MM.1S (cell line): ENCODE results near the gene HIVEP1.

Source experiments
- DNase-seq: peaks from one replicate; pipeline ENCODE4 v3.0.0-alpha.2; 2015
- H2AFZ ChIP-seq: fragments of 300-600 bp; sonication (generic); 2 replicates; pipeline ENCODE4 v1.6.0; 2016; ENCODE audit warnings: antibody characterized with exemption, low read length
- H3F3A ChIP-seq: fragments of 300-600 bp; sonication (generic); 2 replicates; pipeline ENCODE4 v1.6.1; 2016; ENCODE audit warnings: mild to moderate bottlenecking, antibody characterized with exemption, low read length, moderate library complexity, mixed read lengths; ENCODE audit not compliant: insufficient read depth
- H3K27ac ChIP-seq: fragments of 300-600 bp; sonication (generic); 2 replicates; pipeline ENCODE4 v1.5.1; 2016; ENCODE audit warnings: mild to moderate bottlenecking, low read length
- H3K27me3 ChIP-seq: fragments of 300-600 bp; sonication (generic); replicated peaks from 2 replicates; pipeline ENCODE4 v1.6.0; 2016; ENCODE audit warnings: low read length; ENCODE audit not compliant: insufficient read depth
- H3K36me3 ChIP-seq: fragments of 300-600 bp; sonication (generic); replicated peaks from 2 replicates; pipeline ENCODE4 v1.6.1; 2016; ENCODE audit warnings: mild to moderate bottlenecking, low read length, mixed read lengths; ENCODE audit not compliant: insufficient read depth
- H3K4me1 ChIP-seq: fragments of 300-600 bp; sonication (generic); 2 replicates; pipeline ENCODE4 v1.6.1; 2016; ENCODE audit warnings: low read length, mixed read lengths
- H3K4me2 ChIP-seq: fragments of 300-600 bp; sonication (generic); 2 replicates; pipeline ENCODE4 v1.6.0; 2016; ENCODE audit warnings: low read depth, low read length
- H3K4me3 ChIP-seq: fragments of 300-600 bp; sonication (generic); 2 replicates; pipeline ENCODE4 v1.5.1; 2016; ENCODE audit warnings: low read length, mixed read lengths
- H3K79me2 ChIP-seq: fragments of 300-600 bp; sonication (generic); 2 replicates; pipeline ENCODE4 v1.6.1; 2016; ENCODE audit warnings: mixed run types, low read length, mixed read lengths
- H3K9ac ChIP-seq: fragments of 300-600 bp; sonication (generic); 2 replicates; pipeline ENCODE4 v1.6.1; 2016; ENCODE audit warnings: low read length, mixed read lengths
- H3K9me2 ChIP-seq: fragments of 300-600 bp; sonication (generic); replicated peaks from 2 replicates; pipeline ENCODE4 v1.6.1; 2016; ENCODE audit warnings: mild to moderate bottlenecking, low read length, mixed read lengths; ENCODE audit not compliant: insufficient read depth
- H3K9me3 ChIP-seq: fragments of 300-600 bp; sonication (generic); replicated peaks from 2 replicates; pipeline ENCODE4 v1.6.1; 2016; ENCODE audit warnings: mild to moderate bottlenecking, low read length, mixed read lengths; ENCODE audit not compliant: insufficient read depth
- H4K20me1 ChIP-seq: fragments of 300-600 bp; sonication (generic); 2 replicates; pipeline ENCODE4 v1.6.1; 2016; ENCODE audit warnings: mild to moderate bottlenecking, low read length, moderate library complexity, mixed read lengths; ENCODE audit not compliant: insufficient read depth
- CTCF ChIP-seq: fragments of 300-600 bp; sonication (generic); IDR thresholded peaks from 2 replicates; pipeline ENCODE4 v1.5.1; 2016; ENCODE audit warnings: antibody characterized with exemption, low read length, mixed read lengths
- EZH2 ChIP-seq: fragments of 300-600 bp; sonication (generic); optimal IDR thresholded peaks from 2 replicates; pipeline ENCODE3; 2017; ENCODE audit warnings: low read depth, mild to moderate bottlenecking, antibody characterized with exemption, low read length, mixed read lengths
- EZH2phosphoT487 ChIP-seq: fragments of 300-600 bp; sonication (generic); IDR thresholded peaks from 2 replicates; pipeline ENCODE4 v1.6.1; 2018; ENCODE audit warnings: antibody characterized with exemption, low read length

The HIVEP1 gene

GRCh38 chr6:12163744-12164507 is 151.8 kb downstream of the HIVEP1 start:
- Histone ChIP-seq H3K9ac (no peak overlapping the region), H3K27me3 (no peaks in the 10 kb centered on the region), H3K4me3 (no peak overlapping the region), H3K27ac (no peak overlapping the region), H3F3A (no peaks in the 10 kb centered on the region), H3K9me3 (no peaks in the 10 kb centered on the region), H3K4me2 (no peak overlapping the region), H3K4me1 (no peaks in the 10 kb centered on the region), H3K36me3 (peaks cover 19% of the 10 kb centered on the region; the same call in 1 of the 2 replicates), H4K20me1 (no peaks in the 10 kb centered on the region), H3K9me2 (no peaks in the 10 kb centered on the region), H2AFZ (no peak overlapping the region), H3K79me2 (no peaks in the 10 kb centered on the region)
- DNase-seq, result no peak
- TF ChIP-seq CTCF (no peak), EZH2phosphoT487 (no peak), EZH2 (no peak)

- Histone ChIP-seq H3K4me2 (no peak overlapping the region), H3K79me2 (no peaks in the 10 kb centered on the region), H3K9me3 (no peaks in the 10 kb centered on the region), H4K20me1 (no peaks in the 10 kb centered on the region), H3K36me3 (peaks cover 19% of the 10 kb centered on the region; the same call in 1 of the 2 replicates), H3F3A (no peaks in the 10 kb centered on the region), H3K4me3 (no peak overlapping the region), H3K27me3 (no peaks in the 10 kb centered on the region), H3K9me2 (no peaks in the 10 kb centered on the region), H3K27ac (no peak overlapping the region), H2AFZ (no peak overlapping the region), H3K4me1 (no peaks in the 10 kb centered on the region), H3K9ac (no peak overlapping the region)
- no peak for DNase-seq
- TF ChIP-seq EZH2, result no peak
- no peak for TF ChIP-seq CTCF
- no peak for TF ChIP-seq EZH2phosphoT487
Measured at GRCh38 chr6:12164508-12164770, 152.3 kb downstream of the HIVEP1 start.

- no peak overlapping the region for H3K9ac ChIP-seq
- TF ChIP-seq EZH2phosphoT487, result no peak
- no peak for TF ChIP-seq CTCF
- TF ChIP-seq EZH2, result no peak
Measured at GRCh38 chr6:12165297-12165696, 153.2 kb downstream of the HIVEP1 start.

More at GRCh38 chr6:12165297-12165696, 153.2 kb downstream of the HIVEP1 start:
- no peaks in the 10 kb centered on the region for H4K20me1 ChIP-seq
- no peaks in the 10 kb centered on the region for H3F3A ChIP-seq
- no peaks in the 10 kb centered on the region for H3K9me2 ChIP-seq
- no peak overlapping the region for H3K4me2 ChIP-seq
- H2AFZ ChIP-seq, result no peak overlapping the region
- H3K36me3 ChIP-seq, result peaks cover 19% of the 10 kb centered on the region; the same call in 1 of the 2 replicates
- no peak for DNase-seq
- no peaks in the 10 kb centered on the region for H3K79me2 ChIP-seq
- H3K4me1 ChIP-seq, result no peaks in the 10 kb centered on the region
- no peaks in the 10 kb centered on the region for H3K27me3 ChIP-seq
- H3K4me3 ChIP-seq, result no peak overlapping the region
- no peaks in the 10 kb centered on the region for H3K9me3 ChIP-seq
- no peak overlapping the region for H3K27ac ChIP-seq
